GM18502 (cell line): Measurements from ENCODE around the gene ACAA1.

Experiments used
- ATAC-seq: cut with Tn5 transposase; IDR thresholded peaks from one replicate; pipeline ENCODE4 v1.9.1; 2021; ENCODE audit warnings: mild to moderate bottlenecking; ENCODE audit not compliant: unreplicated experiment, poor library complexity

ACAA1 gene

GRCh38 chr3:38120693-38121450 is 16.1 kb downstream of the ACAA1 start:
- no peak for ATAC-seq

- ATAC-seq, result no peak
Observed at GRCh38 chr3:38119821-38120692, 16.9 kb downstream of the ACAA1 start.

- ATAC-seq, result no peak
Observed at GRCh38 chr3:38119248-38119544, 17.7 kb downstream of the ACAA1 start.

- no peak for ATAC-seq
Observed at GRCh38 chr3:38118421-38119247, 18.3 kb downstream of the ACAA1 start.

- ATAC-seq, result peak; percentile 70
Observed at GRCh38 chr3:38117748-38118420, 19.0 kb downstream of the ACAA1 start.

- ATAC-seq, result no peak
Observed at GRCh38 chr3:38117163-38117716, 19.7 kb downstream of the ACAA1 start.

GRCh38 chr3:38116471-38117162 is 20.3 kb downstream of the ACAA1 start:
- no peak for ATAC-seq

GRCh38 chr3:38115645-38116427 is 21.1 kb downstream of the ACAA1 start:
- no peak for ATAC-seq

- ATAC-seq, result no peak
Observed at GRCh38 chr3:38114875-38115644, 21.9 kb downstream of the ACAA1 start.

- no peak for ATAC-seq
Observed at GRCh38 chr3:38114052-38114874, 22.7 kb downstream of the ACAA1 start.

- no peak for ATAC-seq
Observed at GRCh38 chr3:38112378-38112761, 24.6 kb downstream of the ACAA1 start.

- ATAC-seq, result no peak
Observed at GRCh38 chr3:38111696-38112377, 25.1 kb downstream of the ACAA1 start.

GRCh38 chr3:38111201-38111600 is 25.7 kb downstream of the ACAA1 start:
- no peak for ATAC-seq

GRCh38 chr3:38110314-38111050 is 26.4 kb downstream of the ACAA1 start:
- no peak for ATAC-seq

GRCh38 chr3:38109580-38110313 is 27.2 kb downstream of the ACAA1 start:
- no peak for ATAC-seq
